GM18951 (cell line): ENCODE data around the gene DAAM1.

Source experiments
- POLR2A ChIP-seq: IDR thresholded peaks from 4 replicates; pipeline ENCODE4 v1.6.1; 2011; ENCODE audit warnings: mild to moderate bottlenecking; ENCODE audit not compliant: insufficient read length, insufficient read depth; ENCODE audit errors: extremely low read depth
- in situ Hi-C: fragments of 300-500 bp; cut with MboI; formaldehyde crosslinking; loops from one replicate; pipeline ENCODE4 v1.12.0; 2022; ENCODE audit warnings: low sequenced_read_pairs, mixed read lengths, inconsistent platforms; ENCODE audit not compliant: unreplicated experiment

Gene DAAM1

GRCh38 chr14:59195912-59196311 lies 7.4 kb downstream of the DAAM1 start:
- in situ Hi-C loops, result no loop called here
- TF ChIP-seq POLR2A, result no peak

GRCh38 chr14:59197695-59198262 lies 9.3 kb downstream of the DAAM1 start:
- in situ Hi-C loops, result no loop called here
- TF ChIP-seq POLR2A, result no peak

GRCh38 chr14:59199205-59199604 lies 10.7 kb downstream of the DAAM1 start:
- in situ Hi-C loops, result no loop called here

GRCh38 chr14:59199614-59200013 lies 11.1 kb downstream of the DAAM1 start:
- in situ Hi-C loops, result no loop called here

More at GRCh38 chr14:59199205-59199604, 10.7 kb downstream of the DAAM1 start:
- TF ChIP-seq POLR2A, result no peak

GRCh38 chr14:59200195-59200594 lies 11.7 kb downstream of the DAAM1 start:
- no peak for TF ChIP-seq POLR2A
- in situ Hi-C loops, result no loop called here

More at GRCh38 chr14:59199614-59200013, 11.1 kb downstream of the DAAM1 start:
- TF ChIP-seq POLR2A, result no peak

- in situ Hi-C loops, result no loop called here
- TF ChIP-seq POLR2A, result no peak
Measured at GRCh38 chr14:59202031-59202430, 13.6 kb downstream of the DAAM1 start.

GRCh38 chr14:59204305-59204704 lies 15.8 kb downstream of the DAAM1 start:
- in situ Hi-C loops, result no loop called here
- TF ChIP-seq POLR2A, result no peak

GRCh38 chr14:59206892-59207291 lies 18.4 kb downstream of the DAAM1 start:
- TF ChIP-seq POLR2A, result no peak
- in situ Hi-C loops, result no loop called here

- no peak for TF ChIP-seq POLR2A
- in situ Hi-C loops, result no loop called here
Measured at GRCh38 chr14:59207506-59207933, 19.1 kb downstream of the DAAM1 start.

GRCh38 chr14:59208224-59208814 lies 19.9 kb downstream of the DAAM1 start:
- in situ Hi-C loops, result no loop called here
- TF ChIP-seq POLR2A, result no peak

GRCh38 chr14:59208954-59209353 lies 20.5 kb downstream of the DAAM1 start:
- TF ChIP-seq POLR2A, result no peak
- in situ Hi-C loops, result no loop called here

- in situ Hi-C loops, result no loop called here
- no peak for TF ChIP-seq POLR2A
Measured at GRCh38 chr14:59210621-59211020, 22.2 kb downstream of the DAAM1 start.

- in situ Hi-C loops, result no loop called here
- TF ChIP-seq POLR2A, result no peak
Measured at GRCh38 chr14:59213368-59214315, 25.2 kb downstream of the DAAM1 start.
